ENCODE data around the gene GRK4. TPM values are rescaled to one million over a fixed set of nuclear protein-coding genes. Genes with fewer than 3 reads are reported as not detected.
A peak's percentile ranks its signal among the peaks of the same experiment; 100 is the strongest.

The GRK4 gene
- total RNA-seq, 2 donors from 2014 or later: 3.8 to 5.5 TPM

DNA sequence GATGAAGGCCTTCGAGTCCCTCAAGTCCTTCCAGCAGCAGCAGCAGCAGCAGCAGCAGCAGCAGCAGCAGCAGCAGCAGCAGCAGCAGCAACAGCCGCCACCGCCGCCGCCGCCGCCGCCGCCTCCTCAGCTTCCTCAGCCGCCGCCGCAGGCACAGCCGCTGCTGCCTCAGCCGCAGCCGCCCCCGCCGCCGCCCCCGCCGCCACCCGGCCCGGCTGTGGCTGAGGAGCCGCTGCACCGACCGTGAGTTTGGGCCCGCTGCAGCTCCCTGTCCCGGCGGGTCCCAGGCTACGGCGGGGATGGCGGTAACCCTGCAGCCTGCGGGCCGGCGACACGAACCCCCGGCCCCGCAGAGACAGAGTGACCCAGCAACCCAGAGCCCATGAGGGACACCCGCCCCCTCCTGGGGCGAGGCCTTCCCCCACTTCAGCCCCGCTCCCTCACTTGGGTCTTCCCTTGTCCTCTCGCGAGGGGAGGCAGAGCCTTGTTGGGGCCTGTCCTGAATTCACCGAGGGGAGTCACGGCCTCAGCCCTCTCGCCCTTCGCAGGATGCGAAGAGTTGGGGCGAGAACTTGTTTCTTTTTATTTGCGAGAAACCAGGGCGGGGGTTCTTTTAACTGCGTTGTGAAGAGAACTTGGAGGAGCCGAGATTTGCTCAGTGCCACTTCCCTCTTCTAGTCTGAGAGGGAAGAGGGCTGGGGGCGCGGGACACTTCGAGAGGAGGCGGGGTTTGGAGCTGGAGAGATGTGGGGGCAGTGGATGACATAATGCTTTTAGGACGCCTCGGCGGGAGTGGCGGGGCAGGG lies 111.7 kb downstream of the GRK4 start:
- Mint-ChIP-seq H3K27me3 (ENCODE audit: low read depth) (no peaks in the 10 kb centered on the region), H3K9me3 (no peaks in the 10 kb centered on the region), H3K27ac (peak overlapping the region; percentile 92), H3K4me1 (ENCODE audit: low read depth) (peaks cover 46% of the 10 kb centered on the region), H3K36me3 (ENCODE audit: insufficient read depth in 2 of 2) (peaks cover 1 to 6% of the 10 kb centered on the region in 2 donors), H3K4me3 (peak overlapping the region; percentile 97)
- peak; percentile 8 to 17 for ATAC-seq (replicated peaks in 1 of 2)
- DNase-seq: peak; percentile 64 to 65

DNA sequence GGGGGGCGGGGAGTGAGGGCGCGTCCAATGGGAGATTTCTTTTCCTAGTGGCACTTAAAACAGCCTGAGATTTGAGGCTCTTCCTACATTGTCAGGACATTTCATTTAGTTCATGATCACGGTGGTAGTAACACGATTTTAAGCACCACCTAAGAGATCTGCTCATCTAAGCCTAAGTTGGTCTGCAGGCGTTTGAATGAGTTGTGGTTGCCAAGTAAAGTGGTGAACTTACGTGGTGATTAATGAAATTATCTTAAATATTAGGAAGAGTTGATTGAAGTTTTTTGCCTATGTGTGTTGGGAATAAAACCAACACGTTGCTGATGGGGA lies 112.2 kb downstream of the GRK4 start:
- Mint-ChIP-seq H3K9me3 (no peaks in the 10 kb centered on the region), H3K4me3 (peak overlapping the region; percentile 97), H3K36me3 (ENCODE audit: insufficient read depth in 2 of 2) (peaks cover 1 to 9% of the 10 kb centered on the region in 2 donors), H3K27me3 (ENCODE audit: low read depth) (no peaks in the 10 kb centered on the region), H3K4me1 (ENCODE audit: low read depth) (peaks cover 51% of the 10 kb centered on the region), H3K27ac (peak overlapping the region; percentile 92)
- DNase-seq: no peak
- no peak for ATAC-seq (replicated peaks in 1 of 2)

DNA sequence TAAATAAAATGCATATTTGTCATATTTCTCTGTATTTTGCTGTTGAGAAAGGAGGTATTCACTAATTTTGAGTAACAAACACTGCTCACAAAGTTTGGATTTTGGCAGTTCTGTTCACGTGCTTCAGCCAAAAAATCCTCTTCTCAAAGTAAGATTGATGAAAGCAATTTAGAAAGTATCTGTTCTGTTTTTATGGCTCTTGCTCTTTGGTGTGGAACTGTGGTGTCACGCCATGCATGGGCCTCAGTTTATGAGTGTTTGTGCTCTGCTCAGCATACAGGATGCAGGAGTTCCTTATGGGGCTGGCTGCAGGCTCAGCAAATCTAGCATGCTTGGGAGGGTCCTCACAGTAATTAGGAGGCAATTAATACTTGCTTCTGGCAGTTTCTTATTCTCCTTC lies 114.4 kb downstream of the GRK4 start:
- Mint-ChIP-seq H3K4me3 (peak overlapping the region; percentile 65 to 81), H3K4me1 (ENCODE audit: low read depth) (peaks cover 68% of the 10 kb centered on the region), H3K27me3 (ENCODE audit: low read depth) (no peaks in the 10 kb centered on the region), H3K36me3 (ENCODE audit: insufficient read depth in 2 of 2) (peaks cover 1 to 9% of the 10 kb centered on the region in 2 donors), H3K9me3 (no peaks in the 10 kb centered on the region), H3K27ac (peak overlapping the region; percentile 84)
- ATAC-seq (replicated peaks in 1 of 2) (no peak), DNase-seq (peak; percentile 34 to 54)

DNA sequence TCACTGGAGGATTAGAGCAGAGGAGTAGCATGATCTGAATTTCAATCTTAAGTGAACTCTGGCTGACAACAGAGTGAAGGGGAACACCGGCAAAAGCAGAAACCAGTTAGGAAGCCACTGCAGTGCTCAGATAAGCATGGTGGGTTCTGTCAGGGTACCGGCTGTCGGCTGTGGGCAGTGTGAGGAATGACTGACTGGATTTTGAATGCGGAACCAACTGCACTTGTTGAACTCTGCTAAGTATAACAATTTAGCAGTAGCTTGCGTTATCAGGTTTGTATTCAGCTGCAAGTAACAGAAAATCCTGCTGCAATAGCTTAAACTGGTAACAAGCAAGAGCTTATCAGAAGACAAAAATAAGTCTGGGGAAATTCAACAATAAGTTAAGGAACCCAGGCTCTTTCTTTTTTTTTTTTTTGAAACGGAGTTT lies 116.3 kb downstream of the GRK4 start:
- H3K9me3 Mint-ChIP-seq: peaks cover 2% of the 10 kb centered on the region in 2 donors
- no peaks in the 10 kb centered on the region for H3K27me3 Mint-ChIP-seq (ENCODE audit: low read depth)
- peak overlapping the region; percentile 12 to 21 for H3K4me3 Mint-ChIP-seq
- DNase-seq (no peak), ATAC-seq (replicated peaks in 1 of 2) (no peak)
- H3K36me3 Mint-ChIP-seq (ENCODE audit: insufficient read depth in 2 of 2): peaks cover 4 to 15% of the 10 kb centered on the region in 2 donors
- H3K27ac Mint-ChIP-seq: no peak overlapping the region
- peaks cover 85% of the 10 kb centered on the region for H3K4me1 Mint-ChIP-seq (ENCODE audit: low read depth)

DNA sequence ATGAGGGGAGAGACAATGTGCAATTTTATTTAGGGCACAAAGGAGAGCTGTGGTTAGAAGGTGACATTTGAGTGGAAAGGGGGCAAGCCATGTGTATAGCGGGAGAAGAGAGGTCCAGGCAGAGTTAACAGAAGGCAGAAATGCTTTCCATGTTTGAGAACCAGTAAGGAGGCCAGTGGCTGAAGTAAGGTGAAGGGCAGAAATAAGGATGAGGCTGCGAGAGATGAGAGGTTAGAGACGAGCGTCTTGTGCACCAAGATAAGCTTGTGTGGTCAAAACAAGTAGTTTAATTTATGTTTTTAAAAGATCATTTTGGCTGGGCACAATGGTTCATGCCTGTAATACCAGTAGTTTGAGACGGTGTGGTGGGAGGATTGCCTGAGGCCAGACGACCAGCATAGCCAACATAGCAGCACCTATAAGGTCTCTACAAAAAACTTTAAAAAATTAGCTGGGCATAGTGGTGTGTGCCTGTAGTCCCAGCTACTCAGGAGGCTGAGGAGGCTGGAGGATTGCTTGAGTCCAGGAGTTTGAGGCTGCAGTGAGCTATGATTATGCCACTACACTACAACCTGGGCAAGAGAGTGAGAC lies 119.6 kb downstream of the GRK4 start:
- peaks cover 86% of the 10 kb centered on the region for H3K4me1 Mint-ChIP-seq (ENCODE audit: low read depth)
- no peaks in the 10 kb centered on the region for H3K27me3 Mint-ChIP-seq (ENCODE audit: low read depth)
- peaks cover 2% of the 10 kb centered on the region in 2 donors for H3K9me3 Mint-ChIP-seq
- peaks cover 8 to 20% of the 10 kb centered on the region in 2 donors for H3K36me3 Mint-ChIP-seq (ENCODE audit: insufficient read depth in 2 of 2)
- peak overlapping the region; percentile 2 to 6 for H3K4me3 Mint-ChIP-seq
- H3K27ac Mint-ChIP-seq: peak overlapping the region; percentile 3
- no peak for DNase-seq
- ATAC-seq (replicated peaks in 1 of 2): no peak

DNA sequence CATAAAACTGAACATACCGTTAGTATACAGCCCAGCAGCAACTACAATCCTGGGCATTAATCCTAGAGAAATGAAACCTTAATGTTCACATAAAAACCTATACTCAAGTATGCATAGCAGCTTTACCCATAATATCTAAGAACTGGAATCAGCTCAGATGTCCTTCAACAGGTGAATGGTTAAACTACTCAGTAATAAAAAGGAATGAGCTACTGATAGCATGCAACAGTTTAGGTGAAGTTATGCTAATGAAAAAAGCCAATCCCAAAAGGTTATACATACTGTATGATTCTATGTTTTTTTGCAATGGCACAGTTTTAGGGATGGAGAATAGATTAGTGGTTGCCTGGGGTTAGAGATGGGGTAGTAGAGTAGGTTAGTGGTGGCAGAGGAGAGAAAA lies 120.4 kb downstream of the GRK4 start:
- peaks cover 2% of the 10 kb centered on the region in 2 donors for H3K9me3 Mint-ChIP-seq
- ATAC-seq (replicated peaks in 1 of 2): no peak
- no peaks in the 10 kb centered on the region for H3K27me3 Mint-ChIP-seq (ENCODE audit: low read depth)
- no peak for DNase-seq
- peak overlapping the region; percentile 48 for H3K27ac Mint-ChIP-seq
- H3K4me3 Mint-ChIP-seq: peak overlapping the region; percentile 54 to 59
- peaks cover 9 to 25% of the 10 kb centered on the region in 2 donors for H3K36me3 Mint-ChIP-seq (ENCODE audit: insufficient read depth in 2 of 2)
- H3K4me1 Mint-ChIP-seq (ENCODE audit: low read depth): peaks cover 81% of the 10 kb centered on the region

DNA sequence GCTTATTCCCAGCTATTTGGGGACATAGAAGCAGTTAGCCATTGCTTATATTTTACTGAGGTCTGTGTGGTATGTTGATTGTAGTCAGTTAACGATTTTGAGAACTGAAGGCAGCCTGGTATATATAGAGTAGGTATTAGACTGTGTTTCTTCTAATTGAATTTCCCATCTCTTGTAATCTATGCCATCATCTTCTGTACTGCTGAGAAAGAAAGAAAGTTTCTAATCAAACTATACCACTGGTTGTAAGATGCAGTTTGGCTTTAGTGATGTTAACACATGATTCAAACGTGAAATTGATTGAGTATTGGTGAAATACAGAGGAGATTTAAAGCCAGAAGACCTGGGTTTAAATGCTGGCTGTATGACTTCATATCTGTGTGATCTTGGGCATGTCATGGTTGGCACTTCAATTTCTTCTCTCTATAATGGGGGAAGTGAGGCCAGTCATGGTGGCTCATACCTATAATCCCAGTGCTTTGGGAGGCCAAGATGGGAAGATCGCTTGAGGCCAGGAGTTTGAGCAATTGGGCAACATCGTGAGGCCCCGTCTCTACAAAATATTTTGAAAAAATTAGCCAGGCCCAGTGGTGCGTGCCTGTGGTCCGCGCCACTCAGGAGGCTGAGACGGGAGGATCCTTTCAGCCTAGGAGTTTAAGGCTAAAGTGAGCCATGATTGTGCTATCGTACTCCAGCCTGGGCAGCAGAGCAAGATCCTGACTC lies 122.7 kb downstream of the GRK4 start:
- DNase-seq (no peak), ATAC-seq (replicated peaks in 1 of 2) (peak; percentile 61 to 62)
- Mint-ChIP-seq H3K4me1 (ENCODE audit: low read depth) (peaks cover 65% of the 10 kb centered on the region), H3K27me3 (ENCODE audit: low read depth) (no peaks in the 10 kb centered on the region), H3K27ac (peak overlapping the region; percentile 92), H3K4me3 (peak overlapping the region; percentile 61 to 64), H3K36me3 (ENCODE audit: insufficient read depth in 2 of 2) (peaks cover 9 to 24% of the 10 kb centered on the region in 2 donors), H3K9me3 (peaks cover 2% of the 10 kb centered on the region in 2 donors)

DNA sequence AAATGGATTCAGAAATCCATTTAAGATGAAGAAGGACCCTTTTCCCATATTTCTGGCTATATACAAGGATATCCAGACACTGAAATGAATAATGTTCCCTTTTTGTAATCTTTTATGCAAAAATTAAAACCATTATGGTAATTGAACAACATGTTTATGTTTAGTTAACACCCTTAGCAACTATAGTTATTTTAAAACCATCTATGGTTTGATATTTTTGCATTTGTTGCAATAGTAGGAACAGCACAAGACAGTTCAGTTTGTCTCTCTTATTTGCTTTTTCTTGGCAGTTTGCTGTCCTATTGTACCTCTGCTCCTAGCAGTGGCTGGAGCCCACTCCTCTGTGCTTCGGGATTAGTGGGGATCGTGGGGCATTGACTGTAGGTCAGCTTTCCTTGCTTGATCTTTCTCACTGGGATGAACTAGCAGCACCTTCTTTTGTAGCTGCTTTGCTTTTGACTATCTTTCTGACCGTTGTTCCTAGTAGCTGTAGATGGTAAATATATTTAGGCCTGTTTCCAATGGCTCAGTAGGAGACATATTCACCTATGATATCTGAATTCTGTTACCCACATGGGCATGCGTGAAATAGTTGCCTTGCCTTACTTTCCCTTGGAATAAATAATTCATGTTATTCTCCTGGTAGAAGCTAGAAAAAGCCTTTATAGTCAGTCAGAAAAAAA lies 123.9 kb downstream of the GRK4 start:
- no peak for DNase-seq
- ATAC-seq (replicated peaks in 1 of 2): no peak
- peak overlapping the region; percentile 58 for H3K27ac Mint-ChIP-seq
- H3K9me3 Mint-ChIP-seq: peaks cover 2% of the 10 kb centered on the region in 2 donors
- H3K4me1 Mint-ChIP-seq (ENCODE audit: low read depth): peaks cover 62% of the 10 kb centered on the region
- H3K4me3 Mint-ChIP-seq: peak overlapping the region in 1 of 2 donors; percentile 34
- H3K27me3 Mint-ChIP-seq (ENCODE audit: low read depth): no peaks in the 10 kb centered on the region
- peaks cover 9 to 24% of the 10 kb centered on the region in 2 donors for H3K36me3 Mint-ChIP-seq (ENCODE audit: insufficient read depth in 2 of 2)

Other genes starting within 250 kb of the GRK4 start
- gene TNIP2, start 207.2 kb upstream of the GRK4 start, total RNA-seq: 10 to 100 TPM; 72.3 to 85.8 TPM
- 10 to 100 TPM; 60.7 to 65.6 TPM for gene SH3BP2, start 170.5 kb upstream of the GRK4 start, total RNA-seq
- gene ADD1, start 119.7 kb upstream of the GRK4 start, total RNA-seq: 100 to 1,000 TPM; 281 to 282 TPM
- 10 to 100 TPM; 72.0 to 75.8 TPM for gene NOP14, start 165 bp upstream of the GRK4 start, total RNA-seq
- gene HTT-AS, start 111.0 kb downstream of the GRK4 start, total RNA-seq: not detected
- gene HTT, start 111.1 kb downstream of the GRK4 start, total RNA-seq: 10 to 100 TPM; 88.0 to 97.9 TPM

Measured in activated T-cell treated with anti-CD3 and anti-CD28 coated beads, Interleukin-2, amount 50 U/mL, for 72 hours (primary cell).